K562 (cell line): Measurements from ENCODE around the gene SMG7.

Experiments
- KLF1 ChIP-seq: fragments of 450-650 bp; IDR thresholded peaks from 2 replicates; pipeline ENCODE4 v1.6.1; 2016; ENCODE audit warnings: missing genetic modification characterization, missing compliant biosample characterization
- POLR2A ChIP-seq: fragments of 450-650 bp; conservative IDR thresholded peaks from 2 replicates; pipeline ENCODE4 v1.6.1; 2016
- SIN3A ChIP-seq, 2 experiments: fragments of 150-350 bp in 1 of 2; IDR thresholded peaks; 2 replicates each; pipeline ENCODE4 v1.6.1; 2011 to 2016; ENCODE audit warnings: borderline replicate concordance in 2 of 2, low read depth in 2 of 2, low read length in 2 of 2, mild to moderate bottlenecking in 2 of 2, moderate library complexity in 2 of 2; ENCODE audit not compliant: control insufficient read depth in 1 of 2
- SIX5 ChIP-seq, 2 experiments: IDR thresholded peaks; 2 replicates each; pipeline ENCODE4 v1.6.1; 2011; ENCODE audit warnings: low read length in 2 of 2, borderline replicate concordance in 1 of 2, low read depth in 1 of 2, mild to moderate bottlenecking in 1 of 2, moderate library complexity in 1 of 2; ENCODE audit not compliant: insufficient read depth in 1 of 2
- ZNF408 ChIP-seq: fragments of 250-450 bp; sonication (Bioruptor Pico); IDR thresholded peaks from 2 replicates; pipeline ENCODE4 v1.4.0; 2020; ENCODE audit warnings: low read depth, mild to moderate bottlenecking, moderate library complexity
- TF ChIP-seq, protein P1 (sequence below), 2 experiments: fragments of 450-650 bp; IDR thresholded peaks; 2 replicates each; pipeline ENCODE4 v1.6.1; 2016; ENCODE audit warnings: mild to moderate bottlenecking in 2 of 2, borderline replicate concordance in 1 of 2, low read depth in 1 of 2, moderate library complexity in 1 of 2
- TF ChIP-seq, protein P2 (sequence below), 3 experiments: IDR thresholded peaks in 2 of 3; conservative IDR thresholded peaks in 1 of 3; 2 replicates each; pipeline ENCODE4 v1.5.1; 2011 to 2012; ENCODE audit warnings: low read length in 3 of 3, mild to moderate bottlenecking in 3 of 3, control low read depth in 2 of 3, improper control_type of control experiment in 1 of 3, inconsistent platforms in 1 of 3, low read depth in 1 of 3, mixed read lengths in 1 of 3, moderate library complexity in 1 of 3; ENCODE audit not compliant: insufficient read depth in 2 of 3
- TF ChIP-seq, protein P3 (sequence below): sonication (generic); formaldehyde crosslinking; IDR thresholded peaks from 2 replicates; pipeline ENCODE4 v1.5.0; 2020; ENCODE audit warnings: missing genetic modification reagents

DNA sequence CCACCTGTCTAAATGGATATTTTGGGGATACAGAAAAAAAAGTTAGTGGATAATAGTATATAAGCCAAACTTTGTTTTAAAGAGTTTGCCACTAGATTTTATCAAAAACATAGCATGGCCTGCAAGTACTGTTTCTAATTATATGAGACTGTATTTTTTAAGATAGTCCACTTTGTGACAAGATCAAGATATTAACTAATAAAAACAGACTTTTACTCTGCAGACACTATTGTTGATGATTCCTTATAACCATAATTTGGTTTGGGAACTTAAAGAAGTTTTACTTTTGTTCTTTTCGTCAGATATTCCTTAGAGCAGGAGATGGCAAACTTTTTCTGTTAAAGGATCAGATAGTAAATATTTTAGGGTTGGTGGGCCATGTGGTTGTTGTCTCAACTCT lies 36.4 kb downstream of the SMG7 start:
- TF ChIP-seq SIX5 (IDR thresholded peaks at IDR 0.05; ENCODE audit: borderline replicate concordance in 1 of 2, insufficient read depth in 1 of 2, low read depth in 1 of 2, low read length in 2 of 2) (no peak), KLF1 (tag) (no peak), SIN3A (IDR thresholded peaks at IDR 0.05; ENCODE audit: borderline replicate concordance in 2 of 2, control insufficient read depth in 1 of 2, low read depth in 2 of 2, low read length in 2 of 2) (no peak), ZNF408 (CRISPR knock-in tag) (no peak), POLR2A (no peak)
- TF ChIP-seq, protein P1, sequence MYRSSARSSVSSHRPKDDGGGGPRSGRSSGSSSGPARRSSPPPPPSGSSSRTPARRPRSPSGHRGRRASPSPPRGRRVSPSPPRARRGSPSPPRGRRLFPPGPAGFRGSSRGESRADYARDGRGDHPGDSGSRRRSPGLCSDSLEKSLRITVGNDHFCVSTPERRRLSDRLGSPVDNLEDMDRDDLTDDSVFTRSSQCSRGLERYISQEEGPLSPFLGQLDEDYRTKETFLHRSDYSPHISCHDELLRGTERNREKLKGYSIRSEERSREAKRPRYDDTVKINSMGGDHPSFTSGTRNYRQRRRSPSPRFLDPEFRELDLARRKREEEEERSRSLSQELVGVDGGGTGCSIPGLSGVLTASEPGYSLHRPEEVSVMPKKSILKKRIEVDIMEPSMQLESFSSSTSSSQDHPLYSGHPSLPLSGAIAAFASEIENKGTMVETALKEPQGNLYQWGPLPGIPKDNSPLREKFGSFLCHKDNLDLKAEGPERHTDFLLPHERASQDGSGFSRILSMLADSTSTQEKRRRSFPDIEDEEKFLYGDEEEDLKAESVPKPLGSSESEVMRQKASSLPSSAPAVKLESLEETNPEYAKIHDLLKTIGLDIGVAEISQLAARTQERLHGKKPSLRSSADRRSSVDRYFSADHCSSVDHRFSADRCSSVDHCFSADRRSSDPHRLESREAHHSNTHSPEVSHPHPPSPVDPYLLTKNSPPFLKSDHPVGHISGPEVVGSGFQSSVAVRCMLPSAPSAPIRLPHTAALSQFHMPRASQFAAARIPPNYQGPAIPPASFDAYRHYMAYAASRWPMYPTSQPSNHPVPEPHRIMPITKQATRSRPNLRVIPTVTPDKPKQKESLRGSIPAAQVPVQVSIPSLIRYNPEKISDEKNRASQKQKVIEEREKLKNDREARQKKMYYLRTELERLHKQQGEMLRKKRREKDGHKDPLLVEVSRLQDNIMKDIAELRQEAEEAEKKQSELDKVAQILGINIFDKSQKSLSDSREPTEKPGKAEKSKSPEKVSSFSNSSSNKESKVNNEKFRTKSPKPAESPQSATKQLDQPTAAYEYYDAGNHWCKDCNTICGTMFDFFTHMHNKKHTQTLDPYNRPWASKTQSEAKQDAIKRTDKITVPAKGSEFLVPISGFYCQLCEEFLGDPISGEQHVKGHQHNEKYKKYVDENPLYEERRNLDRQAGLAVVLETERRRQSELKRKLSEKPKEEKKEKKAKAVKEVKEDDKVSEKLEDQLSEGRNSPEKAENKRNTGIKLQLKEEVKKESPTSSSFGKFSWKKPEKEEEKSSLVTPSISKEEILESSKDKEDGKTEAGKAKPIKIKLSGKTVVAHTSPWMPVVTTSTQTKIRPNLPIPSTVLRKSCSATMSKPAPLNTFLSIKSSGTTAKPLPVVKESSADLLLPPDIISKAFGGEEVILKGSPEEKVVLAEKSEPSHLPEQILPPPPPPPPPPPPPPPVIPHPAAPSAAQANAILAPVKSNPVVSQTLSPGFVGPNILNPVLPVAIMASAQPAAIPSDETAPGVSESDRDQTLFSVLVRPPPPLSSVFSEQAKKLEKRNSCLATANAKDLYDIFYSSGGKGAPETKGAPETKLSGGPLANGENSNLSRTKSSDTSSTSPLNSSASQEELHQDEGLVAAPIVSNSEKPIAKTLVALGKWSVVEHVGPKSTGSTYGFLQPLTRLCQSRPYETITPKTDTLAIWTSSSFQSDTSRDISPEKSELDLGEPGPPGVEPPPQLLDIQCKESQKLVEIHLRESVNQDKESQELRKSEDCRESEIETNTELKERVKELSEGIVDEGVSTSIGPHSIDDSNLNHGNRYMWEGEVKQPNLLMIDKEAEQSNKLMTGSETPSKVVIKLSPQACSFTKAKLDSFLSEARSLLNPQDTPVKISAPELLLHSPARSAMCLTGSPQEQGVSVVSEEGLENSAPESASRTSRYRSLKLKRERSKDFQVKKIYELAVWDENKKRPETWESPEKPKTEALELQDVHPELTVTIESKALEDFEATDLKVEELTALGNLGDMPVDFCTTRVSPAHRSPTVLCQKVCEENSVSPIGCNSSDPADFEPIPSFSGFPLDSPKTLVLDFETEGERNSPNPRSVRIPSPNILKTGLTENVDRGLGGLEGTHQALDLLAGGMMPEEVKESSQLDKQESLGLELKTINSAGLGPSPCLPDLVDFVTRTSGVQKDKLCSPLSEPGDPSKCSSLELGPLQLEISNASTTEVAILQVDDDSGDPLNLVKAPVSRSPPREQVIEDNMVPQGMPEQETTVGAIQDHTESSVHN (IDR thresholded peaks at IDR 0.05; ENCODE audit: borderline replicate concordance in 1 of 2, low read depth in 1 of 2) = no peak
- TF ChIP-seq, protein P2, sequence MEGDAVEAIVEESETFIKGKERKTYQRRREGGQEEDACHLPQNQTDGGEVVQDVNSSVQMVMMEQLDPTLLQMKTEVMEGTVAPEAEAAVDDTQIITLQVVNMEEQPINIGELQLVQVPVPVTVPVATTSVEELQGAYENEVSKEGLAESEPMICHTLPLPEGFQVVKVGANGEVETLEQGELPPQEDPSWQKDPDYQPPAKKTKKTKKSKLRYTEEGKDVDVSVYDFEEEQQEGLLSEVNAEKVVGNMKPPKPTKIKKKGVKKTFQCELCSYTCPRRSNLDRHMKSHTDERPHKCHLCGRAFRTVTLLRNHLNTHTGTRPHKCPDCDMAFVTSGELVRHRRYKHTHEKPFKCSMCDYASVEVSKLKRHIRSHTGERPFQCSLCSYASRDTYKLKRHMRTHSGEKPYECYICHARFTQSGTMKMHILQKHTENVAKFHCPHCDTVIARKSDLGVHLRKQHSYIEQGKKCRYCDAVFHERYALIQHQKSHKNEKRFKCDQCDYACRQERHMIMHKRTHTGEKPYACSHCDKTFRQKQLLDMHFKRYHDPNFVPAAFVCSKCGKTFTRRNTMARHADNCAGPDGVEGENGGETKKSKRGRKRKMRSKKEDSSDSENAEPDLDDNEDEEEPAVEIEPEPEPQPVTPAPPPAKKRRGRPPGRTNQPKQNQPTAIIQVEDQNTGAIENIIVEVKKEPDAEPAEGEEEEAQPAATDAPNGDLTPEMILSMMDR (IDR thresholded peaks at IDR 0.05 in 2 of 3, conservative IDR thresholded peaks at IDR 0.05 in 1 of 3; ENCODE audit: insufficient read depth in 2 of 3, low read depth in 1 of 3, low read length in 3 of 3) = no peak
- TF ChIP-seq, protein P3, sequence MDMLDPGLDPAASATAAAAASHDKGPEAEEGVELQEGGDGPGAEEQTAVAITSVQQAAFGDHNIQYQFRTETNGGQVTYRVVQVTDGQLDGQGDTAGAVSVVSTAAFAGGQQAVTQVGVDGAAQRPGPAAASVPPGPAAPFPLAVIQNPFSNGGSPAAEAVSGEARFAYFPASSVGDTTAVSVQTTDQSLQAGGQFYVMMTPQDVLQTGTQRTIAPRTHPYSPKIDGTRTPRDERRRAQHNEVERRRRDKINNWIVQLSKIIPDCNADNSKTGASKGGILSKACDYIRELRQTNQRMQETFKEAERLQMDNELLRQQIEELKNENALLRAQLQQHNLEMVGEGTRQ (CRISPR knock-in tag) = no peak
